Subcutaneous abdominal adipose tissue (tissue), 5 donors: ENCODE results near the gene KCNH6.

Experiments used
- H3K27ac ChIP-seq: one replicate; pipeline ENCODE4 v1.7.0; 2013; ENCODE audit warnings: low read depth, mild to moderate bottlenecking, inconsistent platforms, low read length, moderate library complexity
- H3K27me3 ChIP-seq, 5 donors: one replicate each; pipeline ENCODE4 v1.7.0; 2013; ENCODE audit warnings: low read length in 5 of 5, inconsistent platforms in 1 of 5; ENCODE audit not compliant: control insufficient read depth in 5 of 5, insufficient read depth in 4 of 5
- H3K36me3 ChIP-seq, 5 donors: one replicate each; pipeline ENCODE4 v1.7.0; 2013; ENCODE audit warnings: low read length in 5 of 5; ENCODE audit not compliant: control insufficient read depth in 5 of 5, insufficient read depth in 5 of 5
- H3K4me1 ChIP-seq, 5 donors: one replicate each; pipeline ENCODE4 v1.7.0; 2013; ENCODE audit warnings: low read length in 5 of 5, mild to moderate bottlenecking in 3 of 5, moderate library complexity in 1 of 5; ENCODE audit not compliant: control insufficient read depth in 5 of 5, insufficient read depth in 5 of 5
- H3K4me3 ChIP-seq, 5 donors: one replicate each; pipeline ENCODE4 v1.7.0; 2013; ENCODE audit warnings: low read length in 5 of 5, low read depth in 1 of 5
- H3K9ac ChIP-seq, 5 donors: one replicate each; pipeline ENCODE4 v1.7.0; 2013; ENCODE audit warnings: low read length in 5 of 5, mild to moderate bottlenecking in 4 of 5, moderate library complexity in 3 of 5
- H3K9me3 ChIP-seq, 5 donors: one replicate each; pipeline ENCODE4 v1.7.0; 2013; ENCODE audit warnings: low read length in 5 of 5; ENCODE audit not compliant: control insufficient read depth in 5 of 5
- donor health status: healthy.
- donor health status: healthy.
- donor health status: healthy.
- donor health status: healthy.
- donor health status: healthy.

Gene KCNH6

DNA sequence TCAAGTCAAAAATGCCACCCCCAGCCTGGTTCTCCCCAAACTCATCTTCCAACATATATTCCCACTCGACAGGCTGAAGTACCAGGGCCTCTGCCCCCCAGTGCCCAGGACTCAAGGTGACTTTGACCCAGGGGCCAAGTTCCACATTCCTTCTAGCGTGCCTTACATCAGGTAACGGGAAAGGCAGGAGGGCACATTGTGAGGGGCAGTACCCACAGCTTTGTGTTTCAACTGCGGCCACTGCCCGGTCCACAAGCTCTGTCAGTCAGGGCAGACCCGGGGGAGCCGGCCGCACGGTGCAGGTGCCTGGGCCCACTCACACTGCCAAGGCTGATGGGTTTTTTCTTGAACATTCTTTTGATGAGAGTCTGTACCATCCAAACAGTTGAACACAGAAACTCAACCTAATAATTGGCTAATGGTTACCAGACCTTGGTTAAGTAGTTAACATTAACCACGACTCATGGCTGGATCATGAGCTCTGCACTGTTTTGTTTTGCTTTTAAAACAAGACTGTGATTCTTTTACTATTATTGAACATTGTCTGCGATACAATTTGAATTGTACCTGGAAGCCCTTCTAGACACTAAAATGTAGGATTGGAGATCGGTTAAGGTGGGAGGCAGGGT, 28.7 kb upstream of the KCNH6 start:
- Histone ChIP-seq H3K4me3 (no peak overlapping the region), H3K9ac (no peak overlapping the region), H3K4me1 (peaks cover 0 to 3% (median 0%) of the 10 kb centered on the region in 5 donors), H3K27ac (no peak overlapping the region), H3K36me3 (peaks cover 0 to 59% (median 42%) of the 10 kb centered on the region in 5 donors), H3K27me3 (peaks cover 0 to 3% (median 0%) of the 10 kb centered on the region in 5 donors), H3K9me3 (no peaks in the 10 kb centered on the region)

DNA sequence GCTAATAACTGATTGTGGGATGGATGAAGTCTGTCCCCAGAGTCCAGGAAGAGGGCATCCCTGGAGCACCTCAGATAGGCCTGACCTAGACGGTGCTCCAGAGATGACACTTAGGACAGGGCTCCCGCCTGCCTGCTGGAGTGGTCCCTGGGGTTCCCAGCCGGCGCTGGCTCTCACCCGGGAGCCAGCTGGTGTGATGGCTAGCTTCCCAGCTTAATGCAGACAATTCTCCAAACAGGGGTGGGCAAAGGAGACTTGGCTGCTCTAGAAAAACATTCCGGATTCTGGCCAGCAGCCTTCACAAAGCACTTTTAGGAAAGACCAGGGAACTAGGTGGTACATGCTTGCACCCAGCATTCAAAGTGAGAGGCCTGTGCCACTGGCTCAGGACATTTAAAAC, 27.7 kb upstream of the KCNH6 start:
- Histone ChIP-seq H3K9me3 (no peaks in the 10 kb centered on the region), H3K27me3 (peaks cover 0 to 3% (median 0%) of the 10 kb centered on the region in 5 donors), H3K9ac (no peak overlapping the region), H3K4me3 (no peak overlapping the region), H3K27ac (no peak overlapping the region), H3K4me1 (peaks cover 0 to 3% (median 0%) of the 10 kb centered on the region in 5 donors), H3K36me3 (peaks cover 0 to 54% (median 34%) of the 10 kb centered on the region in 5 donors)

DNA sequence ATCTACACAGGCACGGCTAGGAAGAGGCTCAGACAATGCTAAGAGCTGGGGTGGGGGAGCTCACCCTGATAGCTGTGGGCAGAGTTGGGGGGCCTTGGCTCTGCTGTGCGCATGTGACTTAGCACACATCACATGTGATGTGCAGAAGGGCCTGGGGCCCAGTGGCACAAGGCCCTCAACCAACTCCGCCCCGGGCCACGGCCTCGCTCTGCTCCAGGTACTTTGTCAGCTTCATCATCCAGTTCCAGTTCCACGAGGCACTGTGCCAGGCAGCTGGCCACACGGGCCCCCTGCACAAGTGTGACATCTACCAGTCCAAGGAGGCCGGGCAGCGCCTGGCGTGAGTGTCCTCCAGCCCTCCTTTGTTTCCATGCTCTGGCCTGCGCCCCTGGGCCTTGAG, 27.0 kb upstream of the KCNH6 start:
- Histone ChIP-seq H3K27ac (no peak overlapping the region), H3K4me1 (peaks cover 0 to 3% (median 0%) of the 10 kb centered on the region in 5 donors), H3K27me3 (peaks cover 0 to 6% (median 4%) of the 10 kb centered on the region in 5 donors), H3K9me3 (no peaks in the 10 kb centered on the region), H3K36me3 (peaks cover 0 to 47% (median 28%) of the 10 kb centered on the region in 5 donors), H3K9ac (no peak overlapping the region), H3K4me3 (no peak overlapping the region)

DNA sequence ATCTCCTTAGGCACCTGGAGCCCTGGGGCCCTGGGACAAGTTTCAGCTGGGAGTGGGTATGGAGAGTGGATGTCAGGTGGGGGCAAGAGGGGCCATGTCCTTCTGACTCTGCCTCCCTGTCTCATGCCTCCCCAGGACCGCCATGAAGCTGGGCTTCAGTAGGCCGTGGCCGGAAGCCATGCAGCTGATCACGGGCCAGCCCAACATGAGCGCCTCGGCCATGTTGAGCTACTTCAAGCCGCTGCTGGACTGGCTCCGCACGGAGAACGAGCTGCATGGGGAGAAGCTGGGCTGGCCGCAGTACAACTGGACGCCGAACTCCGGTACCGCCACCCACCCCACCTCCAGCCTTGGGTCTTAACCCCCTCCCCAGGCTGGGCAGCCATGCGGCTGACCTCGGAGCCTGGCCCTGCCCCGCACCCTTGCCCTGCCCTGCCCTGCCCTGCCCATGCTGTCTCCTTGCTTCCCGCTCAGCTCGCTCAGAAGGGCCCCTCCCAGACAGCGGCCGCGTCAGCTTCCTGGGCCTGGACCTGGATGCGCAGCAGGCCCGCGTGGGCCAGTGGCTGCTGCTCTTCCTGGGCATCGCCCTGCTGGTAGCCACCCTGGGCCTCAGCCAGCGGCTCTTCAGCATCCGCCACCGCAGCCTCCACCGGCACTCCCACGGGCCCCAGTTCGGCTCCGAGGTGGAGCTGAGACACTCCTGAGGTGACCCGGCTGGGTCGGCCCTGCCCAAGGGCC, 26.3 kb upstream of the KCNH6 start:
- H3K4me3 ChIP-seq, result no peak overlapping the region
- H3K27ac ChIP-seq, result no peak overlapping the region
- H3K9ac ChIP-seq, result no peak overlapping the region
- H3K9me3 ChIP-seq, result no peaks in the 10 kb centered on the region
- H3K4me1 ChIP-seq, result peaks cover 0 to 3% (median 0%) of the 10 kb centered on the region in 5 donors
- H3K36me3 ChIP-seq, result peaks cover 0 to 41% (median 28%) of the 10 kb centered on the region in 5 donors
- H3K27me3 ChIP-seq, result peaks cover 0 to 4% (median 4%) of the 10 kb centered on the region in 5 donors

DNA sequence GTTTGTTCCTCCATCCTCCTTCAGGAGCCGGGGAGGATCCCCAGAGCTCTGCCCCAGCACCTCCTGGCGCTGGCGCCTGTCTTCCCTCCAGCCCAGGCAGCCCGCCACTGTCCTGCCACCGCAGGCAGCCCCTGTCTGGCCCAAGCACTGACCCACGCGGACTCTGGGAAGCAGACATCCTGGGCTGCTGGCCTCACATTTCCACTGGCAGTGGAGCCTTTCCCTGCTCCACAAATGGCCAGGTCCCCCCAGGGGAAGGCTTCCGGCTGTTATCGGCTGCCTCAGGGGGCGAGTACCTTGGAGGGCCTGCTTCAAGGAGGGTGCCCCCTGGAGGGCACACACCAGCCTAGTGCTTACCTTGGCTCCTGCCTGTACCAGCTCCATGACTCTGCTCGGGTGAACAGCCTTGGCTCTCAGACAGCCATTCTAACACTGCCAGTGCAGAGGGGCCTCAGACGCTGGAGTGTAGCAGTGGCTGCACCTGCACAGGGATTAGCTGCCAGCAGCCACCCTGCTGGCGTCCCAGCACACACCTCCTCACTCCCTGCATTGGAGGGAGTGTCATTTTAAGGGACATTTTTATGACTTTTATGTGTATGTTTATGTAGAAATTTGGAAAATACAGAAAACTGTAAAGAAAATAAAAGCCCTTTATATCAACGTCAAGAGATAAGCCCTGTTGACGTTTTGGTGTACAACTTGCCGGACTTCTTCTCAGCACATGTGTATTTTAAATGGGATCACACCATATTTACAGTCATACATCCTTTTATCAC, 25.3 kb upstream of the KCNH6 start:
- peaks cover 0 to 4% (median 4%) of the 10 kb centered on the region in 5 donors for H3K27me3 ChIP-seq
- no peak overlapping the region for H3K9ac ChIP-seq

DNA sequence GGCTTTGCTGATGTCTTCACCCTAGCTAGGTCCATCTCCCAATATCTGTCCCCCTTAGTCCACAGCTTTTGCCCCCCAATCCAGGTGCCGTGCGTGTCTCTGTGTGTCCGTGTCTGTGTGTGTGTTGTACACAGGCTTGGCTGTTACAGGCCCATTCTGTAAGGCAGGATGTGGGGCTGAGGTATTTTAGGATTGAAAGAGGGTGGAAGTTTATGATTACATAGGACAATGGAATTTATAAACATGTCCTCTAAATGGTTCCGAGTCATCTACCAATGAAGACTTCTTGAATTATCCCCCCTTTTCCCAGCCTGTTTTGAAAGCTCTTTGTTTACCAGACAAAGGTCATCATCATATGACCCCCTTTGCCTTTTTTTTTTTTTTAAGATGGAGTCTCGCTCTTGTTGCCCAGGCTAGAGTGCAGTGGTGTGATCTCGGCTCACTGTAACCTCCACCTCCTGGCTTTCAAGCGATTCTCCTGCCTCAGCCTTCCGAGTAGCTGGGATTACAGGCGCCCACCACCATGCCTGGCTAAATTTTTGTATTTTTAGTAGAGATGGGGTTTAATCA, 24.4 kb upstream of the KCNH6 start:
- peaks cover 0 to 4% (median 4%) of the 10 kb centered on the region in 5 donors for H3K27me3 ChIP-seq
- H3K27ac ChIP-seq, result no peak overlapping the region
- H3K9me3 ChIP-seq, result no peaks in the 10 kb centered on the region
- H3K4me3 ChIP-seq, result no peak overlapping the region
- peaks cover 0 to 32% (median 23%) of the 10 kb centered on the region in 5 donors for H3K36me3 ChIP-seq
- peaks cover 0 to 3% (median 0%) of the 10 kb centered on the region in 5 donors for H3K4me1 ChIP-seq
- H3K9ac ChIP-seq, result no peak overlapping the region

More for the DNA sequence above, 25.3 kb upstream of the KCNH6 start:
- Histone ChIP-seq H3K27ac (no peak overlapping the region), H3K36me3 (peaks cover 0 to 39% (median 28%) of the 10 kb centered on the region in 5 donors), H3K4me3 (no peak overlapping the region), H3K9me3 (no peaks in the 10 kb centered on the region), H3K4me1 (peaks cover 0 to 3% (median 0%) of the 10 kb centered on the region in 5 donors)

DNA sequence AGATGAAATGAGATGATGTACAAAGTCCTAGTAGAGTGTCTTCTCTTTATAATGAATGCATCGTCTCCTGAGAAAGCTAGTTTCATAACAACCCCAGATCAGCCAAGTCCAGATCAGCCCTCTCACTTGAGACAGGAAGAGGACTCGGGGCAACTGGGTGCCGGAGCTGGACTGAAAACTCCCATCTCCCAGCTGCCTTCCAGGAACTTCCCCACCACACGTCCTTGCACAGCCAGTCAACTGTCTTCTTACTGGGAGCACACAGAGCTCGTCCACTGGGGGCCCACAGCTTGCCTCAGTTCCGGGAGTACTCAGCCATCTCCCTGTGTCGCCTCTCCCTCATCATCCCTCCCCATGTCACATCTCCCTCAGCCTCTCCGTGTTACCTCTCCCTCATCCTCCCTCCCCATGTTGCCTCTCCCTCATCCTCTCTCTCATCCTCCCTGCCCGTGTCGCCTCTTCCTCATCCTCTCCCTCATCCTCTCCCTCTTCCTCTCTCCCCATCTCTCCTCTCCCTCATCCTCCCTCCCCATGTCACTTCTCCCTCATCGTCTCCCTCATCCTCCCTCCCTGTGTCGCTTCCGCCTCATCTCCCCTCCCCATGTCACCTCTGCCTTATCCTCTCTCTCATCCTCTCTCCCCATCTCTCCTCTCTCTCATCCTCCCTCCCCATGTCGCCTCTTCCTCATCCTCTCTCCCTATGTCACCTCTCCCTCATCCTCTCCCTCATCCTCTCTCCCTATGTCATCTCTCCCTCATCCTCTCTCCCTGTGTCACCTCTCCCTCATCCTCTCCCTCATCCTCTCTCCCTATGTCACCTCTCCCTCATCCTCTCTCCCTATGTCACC, 22.4 kb upstream of the KCNH6 start:
- Histone ChIP-seq H3K9ac (no peak overlapping the region), H3K27me3 (peaks cover 0 to 4% (median 4%) of the 10 kb centered on the region in 5 donors), H3K9me3 (peaks cover 0 to 3% (median 0%) of the 10 kb centered on the region in 5 donors), H3K4me3 (no peak overlapping the region), H3K36me3 (peaks cover 0 to 14% (median 6%) of the 10 kb centered on the region in 5 donors), H3K27ac (no peak overlapping the region), H3K4me1 (peaks cover 0 to 3% (median 0%) of the 10 kb centered on the region in 5 donors)

DNA sequence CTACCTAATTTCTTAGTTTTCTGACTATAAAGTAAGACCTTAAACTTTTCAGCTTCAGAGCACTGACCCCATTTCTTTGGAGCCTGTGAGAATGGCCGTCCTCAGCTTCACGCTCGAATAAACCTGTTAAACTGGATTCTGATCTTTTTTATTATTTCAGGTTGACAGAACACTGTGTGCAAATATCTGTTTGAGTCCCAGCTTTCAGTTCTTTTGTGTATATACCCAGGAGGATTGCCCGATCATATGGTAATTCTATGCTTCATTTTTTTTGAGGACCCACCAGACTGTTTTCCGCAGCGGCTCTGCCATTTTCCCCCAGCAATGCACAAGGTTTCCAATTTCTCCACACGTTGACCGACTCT, 19.8 kb upstream of the KCNH6 start:
- Histone ChIP-seq H3K27ac (no peak overlapping the region), H3K9me3 (peaks cover 0 to 3% (median 0%) of the 10 kb centered on the region in 5 donors), H3K4me3 (no peak overlapping the region), H3K4me1 (peaks cover 0 to 3% (median 0%) of the 10 kb centered on the region in 5 donors), H3K27me3 (peaks cover 0 to 19% (median 12%) of the 10 kb centered on the region in 5 donors), H3K36me3 (no peaks in the 10 kb centered on the region), H3K9ac (no peak overlapping the region)

DNA sequence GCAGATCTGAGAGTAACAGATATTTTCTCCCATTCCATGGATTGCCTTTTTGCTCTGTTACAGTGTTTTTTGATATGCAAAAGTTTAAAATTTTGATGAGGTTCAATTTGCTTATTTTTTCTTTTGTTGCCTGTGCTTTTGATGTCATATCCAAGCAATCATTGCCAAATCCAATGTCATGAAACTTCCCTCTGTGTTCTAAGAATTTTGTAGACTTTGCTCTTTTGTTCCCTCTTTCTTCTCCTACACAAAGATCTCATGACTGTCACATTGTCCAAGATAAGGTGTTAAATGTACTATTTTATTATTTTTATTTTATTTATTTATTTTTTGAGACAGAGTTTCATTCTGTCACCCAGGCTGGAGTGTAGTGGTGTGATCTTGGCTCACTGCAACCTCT, 18.9 kb upstream of the KCNH6 start:
- Histone ChIP-seq H3K9me3 (peaks cover 0 to 3% (median 0%) of the 10 kb centered on the region in 5 donors), H3K9ac (no peak overlapping the region), H3K36me3 (no peaks in the 10 kb centered on the region), H3K27me3 (peaks cover 0 to 19% (median 12%) of the 10 kb centered on the region in 5 donors), H3K27ac (no peak overlapping the region), H3K4me3 (no peak overlapping the region), H3K4me1 (no peaks in the 10 kb centered on the region)
